HL-60/S4 (cell line): ENCODE results near the gene UMOD.
"Not testable (repeated sequence)": the region's sequence is repeated elsewhere in the genome, so short reads cannot be mapped to it uniquely, and the experiment has no call there.

ENCODE experiments used
- in situ Hi-C: fragments of 300-500 bp; cut with MboI; formaldehyde crosslinking; loops from 2 replicates; pipeline ENCODE4 v1.14.3; 2022; ENCODE audit warnings: low sequenced_read_pairs

Gene UMOD

GRCh38 chr16:20323591-20324117, 28.9 kb downstream of the UMOD start:
- in situ Hi-C loops = no loop called here

GRCh38 chr16:20322696-20323095, 29.8 kb downstream of the UMOD start:
- in situ Hi-C loops = no loop called here

GRCh38 chr16:20321671-20322070, 30.8 kb downstream of the UMOD start:
- in situ Hi-C loops = no loop called here

GRCh38 chr16:20321051-20321450, 31.5 kb downstream of the UMOD start:
- in situ Hi-C loops = not testable (repeated sequence)

- in situ Hi-C loops = no loop called here
These were observed 31.9 kb downstream of the UMOD start for GRCh38 chr16:20320592-20320991.

- in situ Hi-C loops = no loop called here
These were observed 32.3 kb downstream of the UMOD start for GRCh38 chr16:20320178-20320577.

- in situ Hi-C loops = no loop called here
These were observed 33.1 kb downstream of the UMOD start for GRCh38 chr16:20319406-20319805.

GRCh38 chr16:20318437-20318836, 34.1 kb downstream of the UMOD start:
- in situ Hi-C loops = no loop called here

- in situ Hi-C loops = no loop called here
These were observed 34.5 kb downstream of the UMOD start for GRCh38 chr16:20318006-20318405.

GRCh38 chr16:20317117-20317516, 35.4 kb downstream of the UMOD start:
- in situ Hi-C loops = no loop called here

GRCh38 chr16:20316715-20317114, 35.8 kb downstream of the UMOD start:
- in situ Hi-C loops = no loop called here

- in situ Hi-C loops = no loop called here
These were observed 36.8 kb downstream of the UMOD start for GRCh38 chr16:20315764-20316163.

GRCh38 chr16:20314575-20314974, 37.9 kb downstream of the UMOD start:
- in situ Hi-C loops = no loop called here

- in situ Hi-C loops = no loop called here
These were observed 38.8 kb downstream of the UMOD start for GRCh38 chr16:20313741-20314140.

GRCh38 chr16:20312536-20313095, 39.9 kb downstream of the UMOD start:
- in situ Hi-C loops = not testable (repeated sequence)

- in situ Hi-C loops = no loop called here
These were observed 41.0 kb downstream of the UMOD start for GRCh38 chr16:20311548-20311947.

- in situ Hi-C loops = no loop called here
These were observed 41.8 kb downstream of the UMOD start for GRCh38 chr16:20310421-20311395.

GRCh38 chr16:20309786-20310185, 42.7 kb downstream of the UMOD start:
- in situ Hi-C loops = loop anchor here (10.0 kb wide), 1 partner anchor 395 kb away; no protein-coding TSS in a partner anchor

GRCh38 chr16:20308801-20309590, 43.5 kb downstream of the UMOD start:
- in situ Hi-C loops = loop anchor here (10.0 kb wide), 1 partner anchor 394 kb away; no protein-coding TSS in a partner anchor

- in situ Hi-C loops = loop anchor here (10.0 kb wide), 1 partner anchor 393 kb away; no protein-coding TSS in a partner anchor
These were observed 44.2 kb downstream of the UMOD start for GRCh38 chr16:20308266-20308665.

- in situ Hi-C loops = loop anchor here (10.0 kb wide), 1 partner anchor 393 kb away; no protein-coding TSS in a partner anchor
These were observed 44.7 kb downstream of the UMOD start for GRCh38 chr16:20307791-20308190.
